DMS153 (cell line): Measurements from ENCODE around the gene IL17A.
A peak's percentile ranks its signal among the peaks of the same experiment; 100 is the strongest.

Experiments used
- DNase-seq: peaks from one replicate; lab custom pipeline; 2025; lab: John Stamatoyannopoulos, UW

IL17A gene

GRCh38 chr6:52186075-52186474, at the start of gene IL17A:
Gene IL17A, plus strand, starts transcription at chr6:52186375. Its CDS starts 57 bp downstream, at chr6:52186432.
- no peak for DNase-seq

GRCh38 chr6:52136934-52137467, 49.2 kb upstream of the IL17A start:
- no peak for DNase-seq

- no peak for DNase-seq
Observed at GRCh38 chr6:52138284-52138683, 47.9 kb upstream of the IL17A start.

GRCh38 chr6:52139985-52140680, 46.0 kb upstream of the IL17A start:
- DNase-seq: no peak

GRCh38 chr6:52141596-52141995, 44.6 kb upstream of the IL17A start:
- DNase-seq: no peak

- DNase-seq: no peak
Observed at GRCh38 chr6:52142556-52142955, 43.6 kb upstream of the IL17A start.

GRCh38 chr6:52143551-52143950, 42.6 kb upstream of the IL17A start:
- DNase-seq: no peak

- DNase-seq: no peak
Observed at GRCh38 chr6:52144196-52145076, 41.7 kb upstream of the IL17A start.

- DNase-seq: no peak
Observed at GRCh38 chr6:52146851-52147445, 39.2 kb upstream of the IL17A start.

- DNase-seq: no peak
Observed at GRCh38 chr6:52149076-52149475, 37.1 kb upstream of the IL17A start.

- no peak for DNase-seq
Observed at GRCh38 chr6:52149949-52150348, 36.2 kb upstream of the IL17A start.

- DNase-seq: no peak
Observed at GRCh38 chr6:52152070-52152423, 34.1 kb upstream of the IL17A start.

GRCh38 chr6:52152711-52153160, 33.4 kb upstream of the IL17A start:
- DNase-seq: no peak

- DNase-seq: no peak
Observed at GRCh38 chr6:52154381-52154780, 31.8 kb upstream of the IL17A start.

GRCh38 chr6:52155791-52156576, 30.2 kb upstream of the IL17A start:
- peak; percentile 14 for DNase-seq

- DNase-seq: no peak
Observed at GRCh38 chr6:52157301-52157941, 28.8 kb upstream of the IL17A start.

- DNase-seq: no peak
Observed at GRCh38 chr6:52160472-52161104, 25.6 kb upstream of the IL17A start.

GRCh38 chr6:52161689-52162438, 24.3 kb upstream of the IL17A start:
- DNase-seq: no peak

- DNase-seq: peak; percentile 33
Observed at GRCh38 chr6:52162940-52163908, 23.0 kb upstream of the IL17A start.
